GM23338 (cell line): ENCODE results near the gene TXNDC16. TPM values are rescaled to one million over a fixed set of nuclear protein-coding genes. Genes with fewer than 3 reads are reported as not detected.

Source experiments
- ATAC-seq: fragments of 200-7000 bp; cut with Tn5 transposase; 3 replicates; pipeline ENCODE4 v1.9.1; 2020
- DNase-seq: peaks from one replicate; pipeline ENCODE4 v3.0.0-alpha.2; 2015; ENCODE audit warnings: low spot score
- H2AFZ ChIP-seq: fragments of 200-600 bp; sonication (generic); 2 replicates; pipeline ENCODE4 v1.8.0; 2016; ENCODE audit warnings: antibody characterized with exemption, mild to moderate bottlenecking, moderate library complexity
- H3F3A ChIP-seq: fragments of 200-600 bp; sonication (generic); replicated peaks from 2 replicates; pipeline ENCODE4 v1.8.0; 2017; ENCODE audit warnings: antibody characterized with exemption, mixed run types, low read depth
- H3K27ac ChIP-seq: fragments of 200-600 bp; sonication (generic); 2 replicates; pipeline ENCODE4 v1.6.1; 2016; ENCODE audit warnings: low read depth
- H3K27me3 ChIP-seq: fragments of 200-600 bp; sonication (generic); 2 replicates; pipeline ENCODE4 v1.8.0; 2016; ENCODE audit warnings: mild to moderate bottlenecking, mixed run types, moderate library complexity; ENCODE audit not compliant: insufficient read depth
- H3K36me3 ChIP-seq: fragments of 200-600 bp; sonication (generic); 2 replicates; pipeline ENCODE4 v1.8.0; 2016; ENCODE audit warnings: mild to moderate bottlenecking; ENCODE audit not compliant: insufficient read depth
- H3K4me1 ChIP-seq: fragments of 200-600 bp; sonication (generic); 2 replicates; pipeline ENCODE4 v1.8.0; 2016; ENCODE audit warnings: mild to moderate bottlenecking, moderate library complexity; ENCODE audit not compliant: insufficient read depth
- H3K4me2 ChIP-seq: fragments of 200-600 bp; sonication (generic); 2 replicates; pipeline ENCODE4 v1.7.1; 2017; ENCODE audit warnings: mixed run types
- H3K4me3 ChIP-seq: fragments of 200-600 bp; sonication (generic); 2 replicates; pipeline ENCODE4 v1.6.1; 2016; ENCODE audit warnings: mixed run types
- H3K79me2 ChIP-seq: fragments of 200-600 bp; sonication (generic); replicated peaks from 2 replicates; pipeline ENCODE4 v1.8.0; 2017; ENCODE audit warnings: mild to moderate bottlenecking; ENCODE audit not compliant: insufficient read depth
- H3K9me2 ChIP-seq: fragments of 200-600 bp; sonication (generic); 2 replicates; pipeline ENCODE4 v1.8.0; 2017; ENCODE audit not compliant: insufficient read depth
- H4K20me1 ChIP-seq: fragments of 200-600 bp; sonication (generic); replicated peaks from 2 replicates; pipeline ENCODE4 v1.8.0; 2017; ENCODE audit warnings: mild to moderate bottlenecking; ENCODE audit not compliant: insufficient read depth
- H3K27ac Mint-ChIP-seq: 2 replicates; pipeline ENCODE4 v1.8.0; 2020; ENCODE audit warnings: inconsistent platforms, mild to moderate bottlenecking, moderate library complexity, mixed read lengths
- H3K27me3 Mint-ChIP-seq: 3 replicates; pipeline ENCODE4 v1.8.0; 2022; ENCODE audit warnings: low read depth, mild to moderate bottlenecking, moderate library complexity, mixed read lengths, inconsistent platforms; ENCODE audit not compliant: insufficient read depth, poor library complexity
- H3K36me3 Mint-ChIP-seq: 3 replicates; pipeline ENCODE4 v1.8.0; 2021; ENCODE audit warnings: low read depth, mild to moderate bottlenecking, inconsistent platforms, moderate library complexity, mixed read lengths
- H3K4me1 Mint-ChIP-seq: 3 replicates; pipeline ENCODE4 v1.8.0; 2020; ENCODE audit warnings: mild to moderate bottlenecking, inconsistent platforms, mixed read lengths
- H3K4me3 Mint-ChIP-seq: 3 replicates; pipeline ENCODE4 v1.8.0; 2021; ENCODE audit warnings: moderate library complexity, mild to moderate bottlenecking, inconsistent platforms, mixed read lengths
- H3K9me3 Mint-ChIP-seq: 3 replicates; pipeline ENCODE4 v1.8.0; 2020; ENCODE audit warnings: moderate library complexity, mild to moderate bottlenecking, inconsistent platforms, mixed read lengths
- CREB1 ChIP-seq: fragments of 250-450 bp; sonication (Bioruptor Pico); IDR thresholded peaks from 2 replicates; pipeline ENCODE4 v1.5.0; 2020; ENCODE audit warnings: low read depth, mild to moderate bottlenecking, moderate library complexity
- JUNB ChIP-seq: IDR thresholded peaks from one replicate; pipeline ENCODE4 v1.6.1; 2016; ENCODE audit warnings: antibody characterized with exemption; ENCODE audit not compliant: unreplicated experiment
- POLR2AphosphoS5 ChIP-seq: IDR thresholded peaks from 2 replicates; pipeline ENCODE4 v1.6.1; 2016; ENCODE audit warnings: antibody characterized with exemption, low read depth
- long read RNA-seq: library from polyadenylated mRNA; unstranded; transcript quantifications from one replicate; pipeline ENCODE4 v2.0.0, GENCODE V29; 2020; ENCODE audit not compliant: unreplicated experiment
- polyA plus RNA-seq: library from polyadenylated mRNA; unstranded; fragments of >200 nt; fragmentation: Nextera tagmentation; extraction: Ambion mirVana; gene quantifications from 2 replicates; pipeline ENCODE4 v1.2.1, GENCODE V29; 2016
- total RNA-seq: library from RNA; depleted of rRNA; stranded (reverse); fragments of >200 nt; shearing (Covaris generic); gene quantifications from 2 replicates; pipeline ENCODE4 v1.2.3, GENCODE V29; 2014; rRNA removed
- TF ChIP-seq, protein P1 (sequence below): IDR thresholded peaks from one replicate; pipeline ENCODE4 v1.6.1; 2018; ENCODE audit warnings: antibody characterized with exemption; ENCODE audit not compliant: unreplicated experiment

The TXNDC16 gene, protein sequence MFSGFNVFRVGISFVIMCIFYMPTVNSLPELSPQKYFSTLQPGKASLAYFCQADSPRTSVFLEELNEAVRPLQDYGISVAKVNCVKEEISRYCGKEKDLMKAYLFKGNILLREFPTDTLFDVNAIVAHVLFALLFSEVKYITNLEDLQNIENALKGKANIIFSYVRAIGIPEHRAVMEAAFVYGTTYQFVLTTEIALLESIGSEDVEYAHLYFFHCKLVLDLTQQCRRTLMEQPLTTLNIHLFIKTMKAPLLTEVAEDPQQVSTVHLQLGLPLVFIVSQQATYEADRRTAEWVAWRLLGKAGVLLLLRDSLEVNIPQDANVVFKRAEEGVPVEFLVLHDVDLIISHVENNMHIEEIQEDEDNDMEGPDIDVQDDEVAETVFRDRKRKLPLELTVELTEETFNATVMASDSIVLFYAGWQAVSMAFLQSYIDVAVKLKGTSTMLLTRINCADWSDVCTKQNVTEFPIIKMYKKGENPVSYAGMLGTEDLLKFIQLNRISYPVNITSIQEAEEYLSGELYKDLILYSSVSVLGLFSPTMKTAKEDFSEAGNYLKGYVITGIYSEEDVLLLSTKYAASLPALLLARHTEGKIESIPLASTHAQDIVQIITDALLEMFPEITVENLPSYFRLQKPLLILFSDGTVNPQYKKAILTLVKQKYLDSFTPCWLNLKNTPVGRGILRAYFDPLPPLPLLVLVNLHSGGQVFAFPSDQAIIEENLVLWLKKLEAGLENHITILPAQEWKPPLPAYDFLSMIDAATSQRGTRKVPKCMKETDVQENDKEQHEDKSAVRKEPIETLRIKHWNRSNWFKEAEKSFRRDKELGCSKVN
- total RNA-seq (13.3 and 13.6 TPM in 2 replicates), polyA plus RNA-seq (14.0 and 14.6 TPM in 2 replicates)
- long read RNA-seq, partial matches to known transcripts = 1 of 1 reads
- long read RNA-seq, other reads (novel, unspliced or antisense) = 0 of 1 reads

DNA sequence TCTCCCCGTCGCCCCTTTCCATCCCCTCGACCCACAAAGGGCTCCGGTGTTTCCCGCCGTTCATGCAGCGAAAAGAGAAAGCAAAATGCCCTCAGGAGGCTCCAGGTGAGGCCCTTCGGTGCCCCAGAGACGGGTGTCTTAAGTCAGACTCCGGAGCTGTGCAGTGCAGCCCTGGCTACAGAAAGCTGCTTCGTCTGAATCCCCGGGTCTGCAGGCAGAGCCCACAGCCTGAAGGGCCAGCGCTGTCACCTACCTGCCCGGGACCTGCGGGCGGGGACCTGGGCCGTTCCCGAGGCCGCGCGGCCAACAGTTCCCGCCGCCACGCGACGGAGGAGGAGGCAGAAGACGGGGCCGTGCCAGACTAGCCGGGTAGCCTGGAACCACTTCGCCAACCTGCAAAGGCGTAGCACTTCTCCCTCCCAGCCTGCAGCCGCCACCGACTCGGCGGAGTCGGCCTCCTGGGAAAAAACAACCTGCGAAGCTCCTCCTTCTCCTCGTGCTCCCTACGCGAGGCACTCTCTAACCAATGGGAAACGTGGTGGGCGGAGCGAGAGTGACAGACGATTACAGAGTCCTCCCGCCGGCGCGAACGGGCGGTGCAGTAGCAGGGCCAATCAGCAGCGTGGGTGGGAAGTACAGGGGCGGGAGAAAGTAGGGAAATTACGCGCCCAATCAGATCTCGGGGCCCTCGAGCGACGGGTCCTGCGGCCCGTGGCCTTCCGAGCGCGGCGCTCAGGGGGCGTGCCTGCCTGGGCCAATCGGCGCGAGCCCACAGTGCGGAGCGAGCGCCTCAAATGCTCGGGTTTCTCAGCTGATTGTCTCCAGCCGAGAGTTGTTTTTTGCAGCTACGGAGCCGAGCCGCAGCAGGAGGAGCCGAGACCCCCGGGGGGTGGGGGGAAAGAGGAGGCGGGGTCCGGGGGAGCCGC, at the start of gene TXNDC16, which contains the start of gene GPR137C:
TXNDC16 (minus strand) TSS at position 443 of the 926 bp plus-strand sequence. CDS start 8,948 bp downstream, outside the sequence.
GPR137C (plus strand) TSS at position 774 of the 926 bp plus-strand sequence. CDS start 312 bp downstream, outside the sequence.
- Mint-ChIP-seq H3K36me3 (no peaks in the 10 kb centered on the region; the same call in 2 of the 3 replicates), H3K4me3 (peak within 1 kb of the TSS; percentile 93), H3K9me3 (no peaks in the 10 kb centered on the region; the same call in 2 of the 3 replicates), H3K4me1 (peaks cover 13% of the 10 kb centered on the region; the same call in 2 of the 3 replicates), H3K27ac (peak within 1 kb of the TSS; percentile 2; the same call in 1 of the 2 replicates), H3K27me3 (peaks cover 3% of the 10 kb centered on the region)
- Histone ChIP-seq H3F3A (no peaks in the 10 kb centered on the region), H3K4me3 (peak within 1 kb of the TSS; percentile 91), H3K4me2 (peak within 1 kb of the TSS; percentile 93), H2AFZ (peak within 1 kb of the TSS; percentile 87), H3K4me1 (peaks cover 21% of the 10 kb centered on the region; the same call in 1 of the 2 replicates), H3K79me2 (peaks cover 22% of the 10 kb centered on the region), H3K27ac (peak within 1 kb of the TSS; percentile 76), H4K20me1 (peaks cover 2% of the 10 kb centered on the region; the same call in 1 of the 2 replicates), H3K36me3 (no peaks in the 10 kb centered on the region), H3K9me2 (no peaks in the 10 kb centered on the region), H3K27me3 (peaks cover 17% of the 10 kb centered on the region)
- TF ChIP-seq JUNB (no peak), CREB1 (CRISPR knock-in tag) (peak; percentile 84), POLR2AphosphoS5 (peak; percentile 74; the same call in 1 of the 2 replicates)
- TF ChIP-seq, protein P1, sequence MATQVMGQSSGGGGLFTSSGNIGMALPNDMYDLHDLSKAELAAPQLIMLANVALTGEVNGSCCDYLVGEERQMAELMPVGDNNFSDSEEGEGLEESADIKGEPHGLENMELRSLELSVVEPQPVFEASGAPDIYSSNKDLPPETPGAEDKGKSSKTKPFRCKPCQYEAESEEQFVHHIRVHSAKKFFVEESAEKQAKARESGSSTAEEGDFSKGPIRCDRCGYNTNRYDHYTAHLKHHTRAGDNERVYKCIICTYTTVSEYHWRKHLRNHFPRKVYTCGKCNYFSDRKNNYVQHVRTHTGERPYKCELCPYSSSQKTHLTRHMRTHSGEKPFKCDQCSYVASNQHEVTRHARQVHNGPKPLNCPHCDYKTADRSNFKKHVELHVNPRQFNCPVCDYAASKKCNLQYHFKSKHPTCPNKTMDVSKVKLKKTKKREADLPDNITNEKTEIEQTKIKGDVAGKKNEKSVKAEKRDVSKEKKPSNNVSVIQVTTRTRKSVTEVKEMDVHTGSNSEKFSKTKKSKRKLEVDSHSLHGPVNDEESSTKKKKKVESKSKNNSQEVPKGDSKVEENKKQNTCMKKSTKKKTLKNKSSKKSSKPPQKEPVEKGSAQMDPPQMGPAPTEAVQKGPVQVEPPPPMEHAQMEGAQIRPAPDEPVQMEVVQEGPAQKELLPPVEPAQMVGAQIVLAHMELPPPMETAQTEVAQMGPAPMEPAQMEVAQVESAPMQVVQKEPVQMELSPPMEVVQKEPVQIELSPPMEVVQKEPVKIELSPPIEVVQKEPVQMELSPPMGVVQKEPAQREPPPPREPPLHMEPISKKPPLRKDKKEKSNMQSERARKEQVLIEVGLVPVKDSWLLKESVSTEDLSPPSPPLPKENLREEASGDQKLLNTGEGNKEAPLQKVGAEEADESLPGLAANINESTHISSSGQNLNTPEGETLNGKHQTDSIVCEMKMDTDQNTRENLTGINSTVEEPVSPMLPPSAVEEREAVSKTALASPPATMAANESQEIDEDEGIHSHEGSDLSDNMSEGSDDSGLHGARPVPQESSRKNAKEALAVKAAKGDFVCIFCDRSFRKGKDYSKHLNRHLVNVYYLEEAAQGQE = no peak
- peak; percentile 87 for ATAC-seq
- peak; percentile 100 for DNase-seq

DNA sequence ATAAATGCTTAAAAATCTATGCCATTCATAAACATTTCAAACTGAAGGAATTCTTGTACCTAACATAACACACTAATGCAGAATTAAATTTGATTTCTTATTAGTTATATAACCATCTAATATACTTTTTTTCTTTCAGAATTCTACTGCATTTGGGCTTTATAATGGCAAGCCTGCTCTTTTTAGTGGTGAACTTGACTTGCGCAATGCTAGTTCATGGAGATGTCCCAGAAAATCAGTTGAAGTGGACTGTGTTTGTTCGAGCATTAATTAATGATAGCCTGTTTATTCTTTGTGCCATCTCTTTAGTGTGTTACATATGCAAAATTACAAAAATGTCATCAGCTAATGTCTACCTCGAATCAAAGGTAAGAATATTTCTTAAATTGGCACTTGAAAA, 47.7 kb upstream of the TXNDC16 start:
- ATAC-seq (no peak), DNase-seq (no peak)
- Histone ChIP-seq H3K9me2 (0 out of 2 replicates have a peak, but pooled peaks cover 7% of the 10 kb centered on the region), H4K20me1 (no peaks in the 10 kb centered on the region), H3K4me1 (0 out of 2 replicates have a peak, but pooled peaks cover 2% of the 10 kb centered on the region), H2AFZ (no peak overlapping the region), H3K36me3 (no peaks in the 10 kb centered on the region), H3F3A (no peaks in the 10 kb centered on the region), H3K4me3 (no peak overlapping the region), H3K27me3 (no peaks in the 10 kb centered on the region), H3K27ac (no peak overlapping the region), H3K4me2 (no peak overlapping the region), H3K79me2 (no peaks in the 10 kb centered on the region)
- Mint-ChIP-seq H3K4me3 (no peak overlapping the region), H3K9me3 (peaks cover 15% of the 10 kb centered on the region; the same call in 2 of the 3 replicates), H3K27me3 (no peaks in the 10 kb centered on the region), H3K36me3 (peaks cover 21% of the 10 kb centered on the region), H3K4me1 (peaks cover 2% of the 10 kb centered on the region; the same call in 2 of the 3 replicates), H3K27ac (no peak overlapping the region)
- TF ChIP-seq JUNB (no peak), POLR2AphosphoS5 (no peak)
- TF ChIP-seq, protein P1 = no peak
